Activated CD4-positive, CD25-positive, alpha-beta regulatory T cell treated with anti-CD3 and anti-CD28 coated beads, Interleukin-2, amount 50 U/mL, for 24 hours (primary cell): ENCODE data around the gene SYT2.
"Not testable (repeated sequence)": the region's sequence is repeated elsewhere in the genome, so short reads cannot be mapped to it uniquely, and the experiment has no call there.

Experiments
- ATAC-seq, 2 donors: fragments of 150-1000 bp; cut with Tn5 transposase; one replicate each; pipeline ENCODE4 v1.10.0; 2021; ENCODE audit warnings: mild to moderate bottlenecking in 1 of 2, moderate library complexity in 1 of 2

Gene SYT2

DNA sequence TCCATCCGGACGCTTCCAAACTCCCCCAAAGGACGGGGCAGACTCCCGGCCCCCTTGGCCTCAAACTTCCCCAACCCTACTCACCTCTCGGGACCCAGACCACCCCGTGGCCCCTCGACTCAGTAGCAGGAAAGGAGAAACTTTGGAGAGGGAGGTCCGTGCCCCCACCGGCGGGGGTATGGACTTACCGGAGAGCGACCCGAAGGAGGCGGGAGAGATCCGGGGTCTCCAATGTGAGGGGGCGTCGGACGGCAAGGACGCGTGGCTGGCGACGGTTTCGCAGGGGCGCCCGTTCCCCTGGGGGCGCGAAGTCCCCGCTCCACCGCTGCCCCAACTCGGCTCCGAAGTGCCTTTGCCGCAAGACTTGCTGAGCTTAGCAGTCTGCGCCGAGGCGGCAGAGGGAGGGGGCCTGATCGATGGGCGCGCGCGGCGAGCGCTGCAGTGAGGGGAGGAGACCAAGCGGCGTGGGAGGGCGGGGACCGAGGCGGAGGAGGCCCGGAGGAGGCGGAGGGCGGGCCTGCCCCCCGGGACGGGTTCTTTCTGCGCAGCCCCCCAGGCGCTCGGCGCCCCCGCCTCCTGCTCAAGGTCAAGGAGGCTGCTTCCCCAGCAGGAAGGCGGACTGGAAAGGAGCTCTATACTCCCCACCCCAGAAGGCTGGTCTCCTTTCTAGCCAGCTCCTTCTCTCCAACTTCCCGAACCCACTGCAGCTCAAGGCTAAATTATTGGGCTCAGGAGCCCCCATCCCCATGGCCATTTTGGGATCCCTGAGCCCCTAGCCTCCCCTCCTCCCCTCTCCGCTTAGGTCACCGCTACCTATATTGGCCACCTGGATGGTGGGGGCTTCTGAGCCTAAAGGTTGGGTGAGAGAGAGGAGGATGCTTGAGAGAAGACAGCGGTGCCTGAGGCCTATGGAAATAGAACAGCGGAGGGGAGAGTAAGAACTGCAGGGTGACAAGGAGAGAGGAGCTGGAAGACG, at the start of gene SYT2:
TSS of gene SYT2 (minus strand) at position 385 of the 976 bp plus-strand sequence. CDS start 104,682 bp downstream, outside the sequence.
- peak in 1 of 2 donors; percentile 24 for ATAC-seq

DNA sequence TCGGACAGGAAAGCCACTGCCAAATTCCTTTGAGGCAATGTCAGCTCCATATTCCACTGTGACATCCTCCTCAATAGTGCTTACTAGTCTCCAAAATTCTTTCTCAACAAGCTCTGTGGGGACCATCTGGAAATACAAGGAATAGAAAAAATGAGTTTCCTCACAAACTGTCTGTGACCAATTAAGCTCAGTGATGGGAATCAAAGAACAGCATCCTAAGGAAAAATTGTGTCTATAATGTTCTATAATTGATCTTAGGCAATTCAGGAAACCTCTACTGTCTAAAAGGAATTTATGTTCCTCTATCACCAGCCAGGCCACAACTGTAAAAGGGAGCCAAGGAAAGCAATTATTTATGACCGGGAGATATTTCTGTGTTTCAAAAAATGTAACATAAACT, 46.1 kb upstream of the SYT2 start:
- ATAC-seq, result no peak

DNA sequence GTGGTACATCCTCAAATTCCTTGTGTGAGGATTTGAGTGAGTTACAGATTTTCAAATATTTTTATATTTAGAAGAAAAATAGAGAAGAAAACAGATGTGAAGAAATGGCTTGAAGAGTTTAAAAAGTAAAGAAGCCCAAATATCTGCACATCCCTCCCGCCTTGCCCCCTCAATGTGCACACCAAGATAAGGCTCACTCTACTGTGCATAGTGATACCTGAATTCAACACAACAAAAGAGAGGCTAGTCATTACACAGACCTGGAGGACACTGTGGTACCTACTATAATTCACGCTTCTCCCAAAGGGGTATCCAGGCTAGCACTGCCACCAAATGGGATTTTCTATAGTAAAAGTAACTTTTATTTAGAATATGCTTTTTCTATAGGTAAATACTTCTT, 44.0 kb upstream of the SYT2 start:
- no peak for ATAC-seq

DNA sequence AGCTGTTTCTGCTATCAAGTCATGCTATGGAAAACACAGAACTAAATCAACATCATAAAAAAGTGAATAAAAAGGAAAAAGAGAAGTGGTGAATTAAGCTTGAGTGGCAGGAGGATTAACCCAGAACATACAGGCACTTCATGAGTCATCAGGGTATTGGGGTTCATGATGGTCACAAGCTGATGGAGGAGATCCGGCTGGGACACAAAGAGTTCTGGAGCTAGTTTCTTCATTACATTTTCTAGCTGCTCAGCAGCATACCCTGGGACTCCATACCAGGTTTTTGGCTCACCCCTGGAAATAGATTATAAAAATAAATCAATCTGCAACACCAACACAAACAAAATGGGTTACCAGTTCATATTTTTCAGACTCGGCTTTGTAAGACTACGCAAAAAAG, 42.5 kb upstream of the SYT2 start:
- no peak for ATAC-seq

DNA sequence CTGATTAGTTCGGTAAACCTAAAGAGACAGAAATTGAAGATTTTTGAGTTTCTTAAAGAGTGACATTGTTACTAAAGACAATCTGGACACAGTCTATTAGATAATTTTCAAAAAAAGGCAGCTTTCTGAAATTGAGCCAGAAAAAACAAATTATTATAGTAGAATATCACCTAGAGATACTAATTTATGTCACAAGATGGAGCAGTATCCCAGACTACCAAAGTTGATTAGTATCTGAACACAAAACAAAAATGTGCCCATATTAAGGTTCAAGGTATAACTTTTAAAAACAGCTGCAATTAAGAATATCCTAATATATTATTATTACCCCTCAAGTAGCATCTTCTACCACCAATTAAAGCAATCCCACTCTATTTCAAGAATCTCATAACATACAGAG, 40.5 kb upstream of the SYT2 start:
- no peak for ATAC-seq

DNA sequence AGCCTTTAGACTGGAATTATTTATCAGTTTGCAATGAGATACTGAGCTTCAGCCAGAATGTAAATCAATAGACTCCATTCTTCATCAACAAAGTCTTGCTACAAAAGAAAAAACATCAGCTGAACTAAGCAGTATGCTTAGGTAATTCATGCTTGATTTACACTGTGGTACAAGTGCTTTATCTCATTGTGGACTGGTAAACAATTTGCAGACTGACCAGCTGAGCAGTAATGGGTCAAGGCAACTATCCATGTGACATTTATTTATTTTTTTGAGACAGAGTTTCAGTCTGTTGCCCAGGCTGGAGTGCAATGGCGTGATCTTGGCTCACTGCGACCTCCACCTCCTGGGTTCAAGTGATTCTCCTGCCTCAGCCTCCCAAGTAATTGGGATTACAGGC, 39.8 kb upstream of the SYT2 start:
- ATAC-seq, result no peak

DNA sequence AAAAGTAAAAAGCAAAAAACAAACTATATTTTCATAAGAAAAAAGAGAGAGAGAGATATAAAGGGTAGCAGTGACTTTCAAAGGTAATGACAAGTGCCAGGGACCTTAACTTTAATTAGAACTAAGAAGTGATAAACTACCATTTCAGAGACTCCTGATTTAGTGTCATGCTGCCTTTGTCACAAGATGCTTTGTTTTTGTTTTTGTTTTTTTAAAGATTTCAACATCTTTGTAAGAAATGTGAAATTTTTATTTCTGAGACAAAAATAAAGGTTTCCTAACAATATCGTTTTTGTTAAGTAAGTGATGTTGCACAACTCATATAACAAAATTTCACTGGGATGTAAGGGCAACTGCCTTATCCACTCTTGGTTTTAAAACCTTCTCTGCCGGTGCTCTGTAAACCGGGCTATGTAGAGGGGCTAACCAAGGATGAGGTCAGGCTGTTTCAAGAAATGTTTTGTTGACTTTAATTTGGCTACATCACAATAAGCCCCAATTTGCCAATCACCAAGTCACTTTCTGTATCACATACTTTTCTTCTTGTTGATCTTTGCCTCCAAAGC, 35.2 kb upstream of the SYT2 start:
- no peak for ATAC-seq

DNA sequence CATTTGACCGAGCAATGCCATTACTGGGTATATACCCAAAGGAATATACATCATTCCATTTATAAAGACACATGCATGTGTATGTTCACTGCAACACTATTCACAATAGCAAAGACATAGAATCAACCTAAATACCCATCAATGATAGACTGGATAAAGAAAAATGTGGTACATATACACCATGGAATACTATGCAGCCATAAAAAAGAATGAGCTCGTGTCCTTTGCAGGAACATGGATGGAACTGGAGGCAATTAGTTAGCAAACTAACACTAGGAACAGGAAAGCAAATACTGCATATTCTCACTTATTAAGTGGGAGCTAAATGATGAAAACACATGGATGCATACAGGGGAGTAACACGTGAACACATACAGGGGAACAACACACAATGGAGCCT, 34.5 kb upstream of the SYT2 start:
- not testable (repeated sequence) for ATAC-seq

DNA sequence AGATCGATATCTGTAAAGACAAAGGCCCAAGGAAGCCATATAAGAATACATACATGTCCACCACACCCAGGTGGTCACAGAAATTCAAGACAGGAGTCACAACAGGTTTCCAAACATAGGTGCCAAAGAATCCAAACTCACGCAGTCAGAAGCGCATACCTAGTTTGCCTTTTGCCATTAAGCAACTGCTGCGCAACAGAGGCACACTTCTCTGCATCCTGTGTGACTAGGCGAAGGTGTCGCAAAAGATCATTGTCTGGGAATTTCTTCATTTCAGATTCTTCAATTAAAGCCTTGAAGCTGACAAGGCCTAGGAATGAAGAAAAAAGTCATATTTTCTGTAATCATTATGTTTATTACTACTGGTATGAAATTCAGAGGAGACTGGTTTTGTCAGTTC, 32.2 kb upstream of the SYT2 start:
- no peak for ATAC-seq

DNA sequence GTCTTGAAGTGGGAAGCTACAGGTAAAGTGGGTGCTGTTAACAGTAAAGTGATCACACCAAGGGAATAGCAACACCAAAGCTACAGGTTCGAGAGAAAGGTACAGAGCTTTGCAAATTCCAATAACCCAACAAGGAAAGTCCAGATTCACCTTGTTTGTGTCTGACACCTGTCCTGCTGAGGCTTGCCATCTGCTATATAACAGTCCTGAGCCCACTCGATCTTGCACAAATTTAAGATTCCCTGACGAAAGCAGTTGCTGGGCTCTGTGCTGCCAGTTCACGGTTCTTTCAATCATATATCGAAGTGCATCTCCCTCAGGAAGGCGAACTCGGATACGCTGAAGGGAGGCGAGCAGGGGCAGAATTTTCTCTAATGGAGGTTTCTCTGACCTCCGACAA, 23.0 kb upstream of the SYT2 start:
- no peak for ATAC-seq

DNA sequence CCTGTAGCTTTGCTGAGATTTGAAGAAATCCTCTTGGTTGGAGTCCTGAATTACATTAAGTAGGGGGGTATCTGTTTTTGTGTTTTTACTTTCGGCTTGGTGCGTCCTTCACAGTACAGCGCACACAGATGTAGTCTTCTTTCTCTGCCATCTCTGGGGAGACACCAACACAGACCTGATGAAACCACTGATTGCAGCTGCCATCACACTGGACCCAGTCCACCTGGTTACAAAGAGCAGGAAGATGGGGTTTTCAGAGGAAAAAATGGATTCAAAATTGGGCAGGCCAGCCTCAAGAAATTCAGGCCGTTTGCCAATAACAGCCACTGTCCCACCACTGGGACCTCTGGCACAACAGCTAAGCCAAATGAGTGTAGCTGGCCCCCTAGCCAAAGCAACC, 18.7 kb upstream of the SYT2 start:
- no peak for ATAC-seq

DNA sequence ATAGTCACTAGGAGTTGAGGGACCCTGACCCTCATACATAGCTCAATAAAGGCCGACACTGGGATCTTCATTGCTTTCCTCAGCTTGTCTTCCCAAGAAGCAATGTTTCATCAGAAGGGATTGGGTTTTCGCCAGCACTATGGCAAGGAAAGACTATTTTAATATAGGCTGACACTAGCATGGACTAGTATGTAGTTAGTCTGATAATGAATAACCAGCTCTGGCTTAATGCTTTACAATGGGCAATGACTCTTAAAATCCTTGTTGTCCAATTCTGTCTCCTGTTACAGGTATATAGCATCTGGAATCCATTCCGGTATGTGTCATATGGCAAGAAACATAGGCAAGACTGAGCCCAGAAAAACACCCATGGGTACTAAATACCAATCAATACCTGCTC, 15.3 kb upstream of the SYT2 start:
- no peak for ATAC-seq

DNA sequence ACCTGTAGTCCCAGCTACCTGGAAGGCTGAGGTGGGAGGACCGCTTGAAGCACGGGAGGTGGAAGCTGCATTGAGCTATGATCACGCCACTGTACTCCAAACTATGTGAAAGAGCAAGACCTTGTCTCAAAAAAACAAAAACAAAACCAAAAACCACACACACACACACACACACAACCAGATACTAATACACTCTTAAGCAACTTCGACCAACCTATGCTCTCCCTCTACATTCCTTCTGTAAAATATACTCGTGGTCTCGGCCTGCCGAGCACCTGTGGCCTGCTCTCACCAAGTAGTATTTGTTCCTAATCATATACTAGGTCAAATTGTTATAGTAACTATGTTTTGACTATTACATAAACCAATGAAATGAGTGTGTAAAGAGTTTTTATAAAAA, 13.5 kb upstream of the SYT2 start:
- no peak for ATAC-seq

DNA sequence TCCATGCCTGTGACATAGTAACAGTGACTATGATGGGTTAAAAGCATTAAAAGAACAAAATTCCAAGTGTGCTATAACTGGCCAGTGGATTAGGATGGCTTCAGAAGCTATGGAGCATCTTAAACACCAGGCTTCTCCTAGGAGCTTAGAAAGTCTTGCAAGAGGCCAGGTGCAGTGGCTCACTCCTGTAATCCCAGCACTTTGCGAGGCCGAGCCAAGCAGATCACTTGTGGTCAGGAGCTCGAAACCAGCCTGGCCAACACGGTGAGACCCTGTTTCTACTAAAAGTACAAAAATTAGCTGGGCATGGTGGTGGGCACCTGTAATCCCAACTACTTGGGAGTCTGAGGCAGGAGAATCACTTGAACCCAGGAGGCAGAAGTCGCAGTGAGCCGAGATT, 12.8 kb upstream of the SYT2 start:
- ATAC-seq, result not testable (repeated sequence)

DNA sequence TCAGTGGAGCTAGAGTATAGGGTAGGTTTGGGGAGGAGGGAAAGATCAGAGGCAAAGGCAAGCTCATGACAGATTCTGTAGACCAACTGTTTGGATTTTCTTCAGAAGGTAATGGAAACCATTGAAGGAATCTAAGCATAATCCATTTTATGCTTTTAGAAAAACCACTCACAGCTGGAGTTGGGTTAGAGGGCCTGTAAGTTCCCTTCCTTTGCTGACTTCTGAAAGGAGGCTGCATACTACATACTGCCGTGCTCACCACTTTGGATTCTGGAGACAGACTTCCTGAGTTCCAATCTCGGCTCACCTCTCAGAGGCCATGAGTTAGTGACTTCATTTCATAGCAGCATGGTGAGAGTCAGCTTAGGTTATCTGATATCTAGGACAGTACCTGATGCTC, 6.4 kb upstream of the SYT2 start:
- no peak for ATAC-seq

DNA sequence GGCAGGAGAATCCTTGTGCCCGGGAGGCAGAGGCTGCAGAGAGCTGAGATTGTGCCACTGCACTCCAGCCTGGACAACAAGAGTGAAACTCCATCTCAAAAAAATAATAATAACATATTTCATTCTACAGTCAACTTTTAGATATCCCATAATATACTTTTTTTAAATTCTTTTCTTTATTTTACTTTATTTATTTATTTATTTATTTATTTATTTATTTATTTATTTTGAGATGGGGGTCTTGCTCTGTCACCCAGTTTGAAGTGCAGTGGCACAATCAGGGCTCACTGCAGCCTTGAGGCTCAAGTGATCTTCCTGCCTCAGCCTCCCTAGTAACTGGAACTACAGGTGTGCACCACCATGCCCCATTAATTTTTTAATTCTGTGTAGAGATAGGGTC, 3.9 kb upstream of the SYT2 start:
- ATAC-seq, result not testable (repeated sequence)

DNA sequence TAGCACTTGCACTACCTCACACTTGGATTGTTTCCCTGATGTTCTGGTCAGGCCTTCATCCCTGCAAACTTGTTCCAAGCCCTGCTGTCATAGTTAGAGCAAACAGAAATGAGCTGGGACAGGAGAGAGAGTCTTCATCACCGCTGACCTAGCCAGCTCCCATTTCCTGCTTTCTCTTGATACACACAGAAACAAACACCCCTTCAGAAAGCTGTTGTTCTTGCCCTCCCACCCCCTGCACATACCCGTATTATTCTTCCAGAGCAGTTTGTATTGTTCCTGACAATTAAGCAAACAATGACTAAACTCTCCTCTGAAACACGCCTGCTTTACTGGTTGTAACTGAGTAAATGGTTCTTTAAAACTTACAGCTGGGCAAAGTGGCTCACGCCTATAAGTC, 2.9 kb upstream of the SYT2 start:
- no peak for ATAC-seq

DNA sequence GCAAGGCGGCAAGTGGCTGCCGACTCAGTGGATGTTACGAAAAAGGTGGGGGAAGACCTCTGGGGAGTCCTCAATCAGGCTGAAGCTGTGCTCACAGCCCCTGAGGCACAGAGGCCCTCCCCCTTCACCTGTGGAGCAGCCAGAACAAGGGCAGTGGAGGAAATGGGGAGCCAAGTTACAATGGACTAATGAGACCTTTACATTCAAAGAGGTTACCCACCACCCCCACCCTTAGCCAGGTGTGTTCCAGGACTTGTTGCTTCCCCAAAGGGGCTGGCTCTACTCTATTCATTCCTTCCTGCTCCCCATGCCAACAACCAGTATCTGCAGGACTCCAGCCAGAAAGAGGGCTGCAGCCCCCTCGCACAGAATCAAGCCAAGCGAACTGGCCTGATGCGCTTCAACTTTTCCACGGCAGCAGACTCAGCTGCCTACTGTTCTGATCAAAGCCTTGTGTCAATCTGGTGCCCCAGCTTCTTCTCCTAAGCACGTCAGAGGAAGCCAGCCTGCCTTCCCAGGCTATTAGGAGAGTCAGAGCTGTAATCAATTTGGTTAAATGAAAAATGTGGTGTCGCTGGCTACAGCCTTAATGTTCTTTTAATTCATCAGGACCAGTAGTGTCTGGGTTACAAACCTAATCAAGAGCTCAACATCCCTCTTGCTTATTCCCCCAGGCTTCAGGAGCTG, 1.8 kb upstream of the SYT2 start:
- no peak for ATAC-seq

DNA sequence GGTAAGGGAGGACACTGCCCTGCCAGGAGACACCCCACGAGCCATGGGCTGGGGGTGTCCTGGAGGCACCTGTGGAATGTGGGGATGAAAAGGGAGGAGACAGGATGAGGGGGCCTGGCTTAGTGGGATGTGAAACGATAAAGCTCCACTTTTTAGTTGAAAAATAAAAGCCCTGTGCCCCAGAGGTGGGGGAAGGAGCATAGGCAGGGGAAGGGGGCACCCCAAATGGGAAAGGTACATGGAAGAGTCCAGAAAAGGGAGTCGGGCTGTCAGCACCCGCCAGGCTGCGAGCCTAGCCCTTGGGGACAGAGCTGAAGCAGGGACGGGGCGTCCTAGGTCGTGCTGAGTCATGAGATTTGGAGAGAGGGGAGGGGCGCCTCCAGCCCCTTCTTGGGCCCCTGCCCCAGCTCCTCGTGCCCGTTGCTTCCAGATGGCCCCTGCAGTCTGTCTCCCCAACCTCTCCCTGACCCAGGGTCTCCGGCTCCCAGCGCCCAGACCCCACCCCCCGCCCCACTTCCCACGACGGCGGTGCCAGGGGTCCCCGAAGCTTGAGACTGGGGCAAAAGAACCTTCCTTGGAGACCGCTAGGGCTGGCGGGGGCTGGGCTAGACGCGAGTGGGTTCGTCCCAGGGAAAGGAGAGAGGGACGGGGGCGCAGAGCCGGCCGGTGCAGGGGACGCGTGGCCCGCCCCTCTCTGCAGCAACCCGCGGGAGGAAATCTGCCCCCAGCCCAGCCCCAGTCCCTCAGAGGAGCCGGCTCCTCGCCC, 795 bp downstream of the SYT2 start:
- ATAC-seq, result peak in 1 of 2 donors; percentile 22

DNA sequence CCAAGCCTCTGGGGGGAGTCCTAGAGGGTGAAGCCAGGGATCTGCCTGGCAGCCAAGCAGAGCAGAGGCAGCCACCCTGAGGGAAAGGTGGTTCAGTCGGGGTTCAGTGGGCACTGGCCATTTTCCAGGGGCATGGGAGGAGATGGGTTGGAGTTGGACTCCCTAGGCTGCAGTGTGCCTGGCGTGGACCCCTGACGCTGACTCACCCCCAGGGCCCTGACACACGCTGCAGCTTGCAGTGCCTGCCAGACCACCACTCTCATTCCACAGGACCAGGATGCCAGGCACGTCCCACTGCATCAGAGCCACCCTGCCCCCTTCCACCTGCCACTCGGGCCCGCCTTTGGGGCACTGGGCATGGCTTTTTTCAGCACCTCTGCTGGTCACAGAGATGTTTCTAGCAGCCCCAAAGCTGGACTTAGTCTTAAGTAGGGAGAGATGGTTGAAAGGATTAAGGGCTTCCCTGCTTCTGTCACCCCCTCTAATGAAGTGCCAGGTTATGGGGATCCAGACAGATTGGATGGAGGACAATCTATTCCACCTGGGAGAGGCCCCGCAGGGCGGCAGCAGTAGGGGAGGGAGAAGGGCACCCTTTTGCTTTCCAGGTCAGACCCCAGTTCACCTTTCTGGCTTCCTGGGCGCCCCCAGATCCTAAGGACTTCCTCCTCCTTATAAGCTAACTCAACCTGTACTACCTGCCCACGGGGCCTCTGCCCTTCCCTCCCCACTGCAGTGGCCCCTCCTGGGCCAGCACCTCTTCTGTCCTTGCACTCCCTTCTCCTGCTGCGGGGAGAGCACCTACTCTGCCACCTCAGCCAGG, 1.6 kb downstream of the SYT2 start:
- ATAC-seq, result no peak

DNA sequence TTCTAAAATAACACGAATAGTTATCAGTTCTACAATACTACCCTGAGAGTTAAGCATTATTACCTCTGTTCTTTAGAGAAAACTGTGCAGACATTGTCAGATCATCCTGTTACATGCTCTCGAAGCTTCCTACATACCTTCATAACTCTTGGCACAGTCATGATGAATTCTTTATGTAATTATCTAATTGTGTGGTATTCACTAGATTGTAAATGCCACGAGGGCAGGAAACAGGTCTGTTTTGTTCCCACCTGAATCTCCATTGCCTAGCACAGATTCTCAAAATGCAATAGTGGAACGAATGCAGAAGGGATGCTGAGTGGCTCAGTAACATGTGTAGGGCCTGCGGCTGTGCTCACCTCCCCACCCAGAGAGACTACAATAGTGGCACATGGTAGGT, 3.4 kb downstream of the SYT2 start:
- no peak for ATAC-seq

DNA sequence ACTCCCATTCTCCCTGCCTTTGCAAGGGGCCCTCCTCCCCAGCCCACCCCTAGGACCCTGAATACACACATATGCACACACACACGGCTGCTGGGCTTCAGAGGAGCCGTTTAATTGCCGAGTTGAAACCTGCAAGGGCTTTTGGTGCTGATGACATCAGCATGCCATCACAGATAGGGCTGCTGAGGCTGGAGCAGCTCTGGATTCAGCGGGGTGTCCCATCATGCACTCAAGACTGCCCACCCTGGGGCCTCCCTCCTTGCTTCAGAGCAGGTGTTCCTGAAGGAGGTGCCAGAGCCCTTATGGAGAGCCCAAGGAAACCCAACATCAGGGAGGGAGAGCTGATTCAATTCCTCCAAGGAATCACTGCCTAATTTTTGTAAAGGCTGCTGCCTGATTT, 5.7 kb downstream of the SYT2 start:
- no peak for ATAC-seq
